ENCODE data around the gene FOXM1. TPM values are rescaled to one million over a fixed set of nuclear protein-coding genes. Genes with fewer than 3 reads are reported as not detected.
A peak's percentile ranks its signal among the peaks of the same experiment; 100 is the strongest.

FOXM1 gene
- 3.8 TPM for total RNA-seq
- polyA plus RNA-seq = 1 to 10 TPM in 1 of 4 donors, under 1 TPM in 3; 0.44 to 1.7 (median 0.84) TPM

- Histone ChIP-seq H3K27ac (ENCODE audit: insufficient read depth, low read length, poor library complexity, severe bottlenecking) (peak within 1 kb of the TSS; percentile 95), H3K4me1 (ENCODE audit: control insufficient read depth, insufficient read depth, low read length, poor library complexity, severe bottlenecking) (peaks cover 33% of the 10 kb centered on the region), H3K4me3 (ENCODE audit: low read depth, low read length) (peak within 1 kb of the TSS; percentile 96), H3K27me3 (ENCODE audit: control insufficient read depth, insufficient read depth, low read length) (no peaks in the 10 kb centered on the region), H3K36me3 (ENCODE audit: control insufficient read depth, insufficient read depth, low read length) (peaks cover 3% of the 10 kb centered on the region), H3K9me3 (ENCODE audit: control insufficient read depth in 2 of 2, low read length in 2 of 2) (no peaks in the 10 kb centered on the region)
- no peaks in the 10 kb centered on the region for H3K9me3 Mint-ChIP-seq
- peaks cover 4% of the 10 kb centered on the region for H3K27me3 Mint-ChIP-seq
- H3K36me3 Mint-ChIP-seq = no peaks in the 10 kb centered on the region
- H3K4me1 Mint-ChIP-seq = peaks cover 24 to 44% (median 34%) of the 10 kb centered on the region in 4 donors
- ATAC-seq (ENCODE audit: low read depth in 2 of 2) = peak; percentile 74 to 79
- H3K27ac Mint-ChIP-seq = peak within 1 kb of the TSS; percentile 99
- peak; percentile 82 to 91 (median 90) for DNase-seq
- peak within 1 kb of the TSS; percentile 96 to 100 (median 99) for H3K4me3 Mint-ChIP-seq
These were observed at the start of gene FOXM1, which contains the start of gene RHNO1 for GRCh38 chr12:2877047-2877952. TSS of gene FOXM1 (minus strand) at chr12:2877174. CDS start at chr12:2874478, 2,696 bp downstream. TSS of gene RHNO1 (plus strand) at chr12:2877223. CDS start at chr12:2885367, 8,144 bp downstream.

GRCh38 chr12:2925322-2925995 is 48.5 kb upstream of the FOXM1 start:
- Mint-ChIP-seq H3K27me3 (no peaks in the 10 kb centered on the region), H3K9me3 (no peaks in the 10 kb centered on the region), H3K27ac (peak overlapping the region in 2 of 3 donors; percentile 9 to 52), H3K4me1 (peaks cover 0 to 11% (median 4%) of the 10 kb centered on the region in 4 donors), H3K36me3 (peaks cover 41% of the 10 kb centered on the region), H3K4me3 (peak overlapping the region in 1 of 4 donors; percentile 5)
- H3K4me3 ChIP-seq (ENCODE audit: low read depth, low read length) = no peak overlapping the region
- ATAC-seq (ENCODE audit: low read depth in 2 of 2) = no peak
- peaks cover 8% of the 10 kb centered on the region for H3K36me3 ChIP-seq (ENCODE audit: control insufficient read depth, insufficient read depth, low read length)
- DNase-seq = peak in 1 of 3 donors; percentile 61
- H3K4me1 ChIP-seq (ENCODE audit: control insufficient read depth, insufficient read depth, low read length, poor library complexity, severe bottlenecking) = no peaks in the 10 kb centered on the region
- H3K27ac ChIP-seq (ENCODE audit: insufficient read depth, low read length, poor library complexity, severe bottlenecking) = no peak overlapping the region
- no peaks in the 10 kb centered on the region for H3K27me3 ChIP-seq (ENCODE audit: control insufficient read depth, insufficient read depth, low read length)
- H3K9me3 ChIP-seq (ENCODE audit: control insufficient read depth in 2 of 2, low read length in 2 of 2) = no peaks in the 10 kb centered on the region

DNA sequence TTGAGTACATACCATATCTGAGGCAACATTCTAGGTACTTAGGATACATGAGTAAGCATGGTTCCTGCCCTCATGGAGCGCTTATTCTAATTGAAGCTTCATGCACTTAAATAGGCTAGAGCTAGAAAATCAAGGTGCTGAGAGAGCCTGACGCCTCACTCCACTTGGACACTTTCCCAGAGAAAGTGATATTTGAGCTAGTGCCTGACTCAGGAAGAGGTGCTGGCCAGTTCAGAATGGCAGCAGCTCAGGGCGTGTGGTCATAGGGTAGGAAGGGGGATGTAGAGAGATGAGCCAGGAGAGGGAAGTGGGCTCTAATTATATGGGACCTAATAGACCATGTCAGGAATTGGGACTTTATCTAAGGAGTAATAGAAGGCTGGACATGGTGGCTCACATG is 47.0 kb upstream of the FOXM1 start:
- Histone ChIP-seq H3K27ac (ENCODE audit: insufficient read depth, low read length, poor library complexity, severe bottlenecking) (no peak overlapping the region), H3K27me3 (ENCODE audit: control insufficient read depth, insufficient read depth, low read length) (no peaks in the 10 kb centered on the region), H3K4me3 (ENCODE audit: low read depth, low read length) (no peak overlapping the region), H3K36me3 (ENCODE audit: control insufficient read depth, insufficient read depth, low read length) (peaks cover 8% of the 10 kb centered on the region), H3K4me1 (ENCODE audit: control insufficient read depth, insufficient read depth, low read length, poor library complexity, severe bottlenecking) (no peaks in the 10 kb centered on the region), H3K9me3 (ENCODE audit: control insufficient read depth in 2 of 2, low read length in 2 of 2) (no peaks in the 10 kb centered on the region)
- peaks cover 0 to 11% (median 5%) of the 10 kb centered on the region in 4 donors for H3K4me1 Mint-ChIP-seq
- H3K36me3 Mint-ChIP-seq = peaks cover 44% of the 10 kb centered on the region
- H3K27me3 Mint-ChIP-seq = no peaks in the 10 kb centered on the region
- ATAC-seq (ENCODE audit: low read depth in 2 of 2) = no peak
- no peak for DNase-seq
- no peak overlapping the region for H3K27ac Mint-ChIP-seq
- no peak overlapping the region for H3K4me3 Mint-ChIP-seq
- no peaks in the 10 kb centered on the region for H3K9me3 Mint-ChIP-seq

- Mint-ChIP-seq H3K36me3 (peaks cover 43% of the 10 kb centered on the region), H3K4me1 (peaks cover 0 to 11% (median 5%) of the 10 kb centered on the region in 4 donors), H3K4me3 (no peak overlapping the region), H3K27ac (peak overlapping the region in 1 of 3 donors; percentile 14), H3K9me3 (no peaks in the 10 kb centered on the region), H3K27me3 (no peaks in the 10 kb centered on the region)
- Histone ChIP-seq H3K9me3 (ENCODE audit: control insufficient read depth in 2 of 2, low read length in 2 of 2) (no peaks in the 10 kb centered on the region), H3K27ac (ENCODE audit: insufficient read depth, low read length, poor library complexity, severe bottlenecking) (no peak overlapping the region), H3K36me3 (ENCODE audit: control insufficient read depth, insufficient read depth, low read length) (peaks cover 8% of the 10 kb centered on the region), H3K4me1 (ENCODE audit: control insufficient read depth, insufficient read depth, low read length, poor library complexity, severe bottlenecking) (no peaks in the 10 kb centered on the region), H3K27me3 (ENCODE audit: control insufficient read depth, insufficient read depth, low read length) (no peaks in the 10 kb centered on the region), H3K4me3 (ENCODE audit: low read depth, low read length) (no peak overlapping the region)
- no peak for DNase-seq
- no peak for ATAC-seq (ENCODE audit: low read depth in 2 of 2)
These were observed 46.1 kb upstream of the FOXM1 start for GRCh38 chr12:2923057-2923456.

DNA sequence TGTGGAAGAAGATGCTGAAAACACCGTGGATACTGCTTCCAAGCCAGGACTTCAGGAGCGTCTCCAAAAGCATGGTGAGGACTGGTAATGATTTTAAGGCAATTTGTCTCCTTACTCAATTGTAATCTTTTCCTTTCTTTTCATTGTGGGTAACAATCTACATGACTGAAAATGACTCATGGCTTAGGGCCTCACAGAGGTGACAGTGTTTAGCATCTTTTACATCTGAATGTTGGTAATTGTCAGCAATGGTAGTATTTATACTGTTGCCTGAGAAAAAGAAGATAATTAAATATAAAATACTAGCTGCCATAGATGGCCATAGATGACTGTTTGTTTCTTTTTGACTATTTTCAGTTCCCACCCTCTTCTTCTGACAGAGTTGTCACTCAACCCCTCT is 45.4 kb upstream of the FOXM1 start:
- Mint-ChIP-seq H3K27me3 (no peaks in the 10 kb centered on the region), H3K9me3 (no peaks in the 10 kb centered on the region), H3K36me3 (peaks cover 38% of the 10 kb centered on the region), H3K27ac (no peak overlapping the region), H3K4me3 (no peak overlapping the region), H3K4me1 (peaks cover 0 to 6% (median 5%) of the 10 kb centered on the region in 4 donors)
- Histone ChIP-seq H3K4me3 (ENCODE audit: low read depth, low read length) (no peak overlapping the region), H3K9me3 (ENCODE audit: control insufficient read depth in 2 of 2, low read length in 2 of 2) (no peaks in the 10 kb centered on the region), H3K36me3 (ENCODE audit: control insufficient read depth, insufficient read depth, low read length) (peaks cover 8% of the 10 kb centered on the region), H3K27me3 (ENCODE audit: control insufficient read depth, insufficient read depth, low read length) (no peaks in the 10 kb centered on the region), H3K4me1 (ENCODE audit: control insufficient read depth, insufficient read depth, low read length, poor library complexity, severe bottlenecking) (no peaks in the 10 kb centered on the region), H3K27ac (ENCODE audit: insufficient read depth, low read length, poor library complexity, severe bottlenecking) (no peak overlapping the region)
- no peak for DNase-seq
- ATAC-seq (ENCODE audit: low read depth in 2 of 2) = no peak

DNA sequence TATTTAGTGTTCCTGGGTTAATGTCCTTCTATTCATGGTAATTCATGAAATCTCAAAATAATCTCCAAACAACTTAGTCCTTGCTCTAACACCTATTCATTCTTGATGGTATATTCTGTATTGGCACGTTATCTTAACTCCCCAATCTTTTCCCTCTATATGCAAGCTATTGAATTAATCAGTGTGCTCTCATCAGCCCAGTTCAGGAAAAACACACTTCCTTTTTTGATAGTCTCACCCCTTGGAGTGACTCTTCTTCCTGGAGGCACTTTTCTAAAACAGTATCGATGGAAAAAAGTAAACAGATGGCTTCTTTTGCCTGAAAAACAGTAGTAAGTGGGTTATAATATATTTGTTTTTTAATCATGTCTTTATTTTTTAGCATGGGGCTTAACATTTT is 42.3 kb upstream of the FOXM1 start:
- Mint-ChIP-seq H3K4me3 (no peak overlapping the region), H3K27me3 (no peaks in the 10 kb centered on the region), H3K9me3 (no peaks in the 10 kb centered on the region), H3K27ac (peak overlapping the region in 1 of 3 donors; percentile 8), H3K4me1 (peaks cover 0 to 5% (median 1%) of the 10 kb centered on the region in 4 donors), H3K36me3 (peaks cover 35% of the 10 kb centered on the region)
- no peaks in the 10 kb centered on the region for H3K27me3 ChIP-seq (ENCODE audit: control insufficient read depth, insufficient read depth, low read length)
- ATAC-seq (ENCODE audit: low read depth in 2 of 2) (no peak), DNase-seq (no peak)
- H3K9me3 ChIP-seq (ENCODE audit: control insufficient read depth in 2 of 2, low read length in 2 of 2) = no peaks in the 10 kb centered on the region
- peaks cover 8% of the 10 kb centered on the region for H3K36me3 ChIP-seq (ENCODE audit: control insufficient read depth, insufficient read depth, low read length)
- no peaks in the 10 kb centered on the region for H3K4me1 ChIP-seq (ENCODE audit: control insufficient read depth, insufficient read depth, low read length, poor library complexity, severe bottlenecking)
- H3K27ac ChIP-seq (ENCODE audit: insufficient read depth, low read length, poor library complexity, severe bottlenecking) = no peak overlapping the region
- no peak overlapping the region for H3K4me3 ChIP-seq (ENCODE audit: low read depth, low read length)

GRCh38 chr12:2912216-2912575 is 35.2 kb upstream of the FOXM1 start:
- no peak for ATAC-seq (ENCODE audit: low read depth in 2 of 2)
- H3K27ac Mint-ChIP-seq = no peak overlapping the region
- H3K36me3 Mint-ChIP-seq = peaks cover 12% of the 10 kb centered on the region
- DNase-seq = no peak
- H3K9me3 Mint-ChIP-seq = peaks cover 0 to 1% (median 0%) of the 10 kb centered on the region in 7 donors
- H3K4me1 Mint-ChIP-seq = peaks cover 0 to 4% (median 0%) of the 10 kb centered on the region in 4 donors
- H3K27ac ChIP-seq (ENCODE audit: insufficient read depth, low read length, poor library complexity, severe bottlenecking) = no peak overlapping the region
- H3K4me1 ChIP-seq (ENCODE audit: control insufficient read depth, insufficient read depth, low read length, poor library complexity, severe bottlenecking) = no peaks in the 10 kb centered on the region
- H3K36me3 ChIP-seq (ENCODE audit: control insufficient read depth, insufficient read depth, low read length) = no peaks in the 10 kb centered on the region
- no peaks in the 10 kb centered on the region for H3K27me3 Mint-ChIP-seq
- H3K27me3 ChIP-seq (ENCODE audit: control insufficient read depth, insufficient read depth, low read length) = no peaks in the 10 kb centered on the region
- H3K9me3 ChIP-seq (ENCODE audit: control insufficient read depth in 2 of 2, low read length in 2 of 2) = no peaks in the 10 kb centered on the region
- no peak overlapping the region for H3K4me3 Mint-ChIP-seq
- H3K4me3 ChIP-seq (ENCODE audit: low read depth, low read length) = no peak overlapping the region
